DMS 273 (cell line): ENCODE data around the gene ZNF775.

ENCODE experiments used
- DNase-seq: peaks from one replicate; lab custom pipeline; 2025; ENCODE audit not compliant: unreplicated experiment; lab: John Stamatoyannopoulos, UW

ZNF775 gene

DNA sequence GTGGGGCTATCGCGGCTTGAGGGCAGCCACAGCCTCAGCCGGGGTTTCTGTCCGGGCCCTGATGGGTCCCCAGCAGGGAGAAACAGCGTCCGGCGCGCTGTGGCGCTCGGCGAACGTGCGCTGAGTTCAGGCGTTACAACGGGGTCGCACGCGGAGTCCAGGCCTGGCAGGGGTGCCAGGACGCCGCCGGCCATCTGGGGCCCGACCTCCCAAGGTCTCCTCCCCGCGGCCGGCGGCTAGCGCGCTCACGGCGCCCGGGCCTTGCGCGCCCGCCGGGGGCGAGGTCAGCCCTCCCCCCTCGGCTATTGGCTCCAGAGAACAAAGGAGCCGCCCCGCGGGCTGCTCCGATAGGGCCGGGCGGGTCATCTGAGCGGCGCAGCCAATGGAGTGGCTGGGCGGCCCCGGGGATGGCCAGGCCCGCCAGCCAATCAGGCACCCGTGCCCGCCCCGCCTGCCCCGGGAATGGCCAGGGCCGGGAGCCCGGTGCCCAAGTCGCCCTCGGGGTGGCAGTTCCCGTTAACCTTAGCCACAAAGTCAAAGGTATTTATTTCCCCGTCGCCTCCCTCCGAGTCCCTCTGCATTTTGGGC is at the start of gene ZNF775:
TSS of gene ZNF775 (plus strand) at position 478 of the 588 bp plus-strand sequence. CDS start 9,141 bp downstream, outside the sequence.
- peak; percentile 99 for DNase-seq

DNA sequence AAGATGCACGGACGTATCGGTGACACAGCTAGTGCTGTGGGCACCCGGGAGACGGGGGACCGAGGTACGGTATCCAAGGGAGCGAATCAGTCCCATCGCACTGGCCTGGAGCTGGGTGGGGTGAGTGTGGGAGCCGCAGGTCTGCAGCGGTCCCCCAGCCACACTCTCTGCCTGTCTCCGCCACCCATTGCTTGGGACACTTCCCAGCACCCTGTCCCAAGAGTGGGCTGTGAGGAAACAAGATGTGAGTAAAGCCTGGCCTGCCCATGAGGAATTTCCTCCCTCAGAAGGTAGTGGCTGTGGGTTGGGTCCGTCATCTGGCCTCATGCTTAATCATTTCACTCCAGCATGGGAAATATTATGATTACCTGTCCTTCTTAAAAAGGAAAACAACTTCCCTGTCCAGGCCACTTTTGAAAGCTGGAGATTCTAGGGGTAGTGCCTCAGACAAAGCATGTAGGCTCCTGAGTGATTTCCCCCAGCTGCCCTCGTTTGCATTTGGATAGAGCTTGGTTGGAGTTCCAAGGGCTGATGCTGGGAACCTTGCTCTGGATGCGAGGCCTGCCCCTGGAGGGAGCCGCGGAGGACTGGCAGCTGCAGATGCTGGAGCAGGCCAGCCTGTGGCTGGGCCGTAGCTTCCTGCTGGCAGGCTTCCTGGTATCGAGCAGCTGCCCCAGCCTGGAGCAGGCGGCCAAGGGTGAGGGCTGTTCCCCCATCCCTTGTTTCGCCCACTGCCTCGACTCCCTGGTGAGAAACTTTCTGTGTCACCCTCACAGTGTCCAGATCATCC is 49.6 kb upstream of the ZNF775 start:
- DNase-seq: peak; percentile 94

DNA sequence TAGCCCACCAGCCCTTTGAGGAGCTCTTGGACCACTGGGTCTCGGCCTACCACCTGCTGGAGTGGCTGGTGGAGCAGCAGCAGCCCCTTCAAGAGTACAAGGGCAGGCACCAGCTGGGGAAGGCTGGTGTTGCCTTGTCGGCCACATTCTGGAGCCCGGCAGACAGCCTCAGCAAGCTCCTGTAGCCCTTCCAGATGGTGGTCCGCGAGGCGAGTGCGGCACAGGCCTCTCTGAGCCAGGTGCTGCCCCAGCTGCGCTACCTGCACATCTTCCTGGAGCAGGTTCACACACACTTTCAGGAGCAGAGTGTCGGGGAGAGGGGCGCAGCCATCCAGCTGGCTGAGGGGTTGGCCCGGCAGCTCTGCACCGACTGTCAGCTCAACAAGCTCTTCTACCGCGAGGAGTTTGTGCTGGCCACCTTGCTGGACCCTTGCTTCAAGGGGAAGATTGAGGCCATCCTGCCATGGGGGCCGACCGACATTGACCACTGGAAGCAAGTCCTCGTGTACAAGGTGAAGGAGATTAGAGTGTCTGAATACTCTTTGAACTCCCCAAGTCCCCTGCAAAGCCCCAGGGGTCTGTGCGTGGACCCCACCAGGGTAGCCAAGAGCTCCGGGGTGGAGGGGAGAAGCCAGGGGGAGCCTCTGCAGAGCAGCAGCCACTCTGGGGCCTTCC is 48.8 kb upstream of the ZNF775 start:
- peak; percentile 76 for DNase-seq

GRCh38 chr7:150332852-150333635 is 46.1 kb upstream of the ZNF775 start:
- no peak for DNase-seq

- DNase-seq: no peak
Measured at GRCh38 chr7:150333659-150334058, 45.5 kb upstream of the ZNF775 start.

DNA sequence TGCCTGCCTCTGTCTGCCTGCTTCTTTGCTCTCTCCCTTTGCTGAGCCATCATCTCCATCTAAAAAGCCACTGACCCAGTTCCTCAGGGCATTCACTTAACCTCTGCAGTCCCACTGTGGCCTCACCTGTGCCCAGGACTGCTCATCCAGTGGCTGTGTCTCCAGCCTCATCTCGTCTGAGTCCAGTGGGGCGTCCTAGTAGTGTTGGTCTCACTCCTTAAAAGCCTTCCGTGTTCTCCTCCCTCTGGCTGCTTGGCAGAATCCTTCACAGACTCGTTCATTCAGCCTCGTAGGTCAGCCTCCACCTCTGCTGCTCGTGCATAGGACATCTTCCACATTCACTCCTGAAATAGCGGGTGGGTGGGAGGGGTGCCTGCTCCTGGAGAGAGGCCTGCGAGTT is 45.0 kb upstream of the ZNF775 start:
- no peak for DNase-seq

DNA sequence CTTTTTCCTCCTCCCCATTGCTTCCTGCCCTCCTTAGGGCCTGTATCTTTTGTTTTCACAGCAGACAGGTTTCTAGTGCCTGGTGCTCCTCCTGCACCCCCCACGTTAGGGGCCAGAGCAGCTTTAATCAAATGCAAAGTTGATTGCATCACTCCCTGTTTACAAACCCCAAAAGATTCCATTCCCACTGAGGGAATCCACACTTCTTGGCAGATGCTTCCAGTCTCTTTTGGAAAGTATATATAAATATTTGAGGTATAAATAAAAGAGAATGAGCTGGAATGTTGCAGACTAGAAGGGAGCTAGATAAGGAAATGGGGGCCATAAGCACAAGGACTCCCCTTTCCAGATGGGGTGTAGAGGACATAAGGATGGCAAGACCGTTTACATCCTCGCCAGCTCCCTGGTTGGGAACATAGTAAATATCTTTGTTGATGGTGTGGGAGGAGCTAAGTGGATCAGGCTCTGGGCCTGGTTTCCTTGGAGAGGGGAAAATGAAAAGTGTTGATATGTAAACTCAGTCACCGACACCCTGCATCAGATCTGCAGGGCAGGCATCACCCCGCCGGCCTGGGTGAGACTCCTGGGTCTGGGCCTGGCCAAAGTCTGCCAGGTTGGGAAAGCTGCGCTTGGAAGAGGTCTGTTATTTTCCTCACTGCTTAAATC is 43.9 kb upstream of the ZNF775 start:
- peak; percentile 60 for DNase-seq

DNA sequence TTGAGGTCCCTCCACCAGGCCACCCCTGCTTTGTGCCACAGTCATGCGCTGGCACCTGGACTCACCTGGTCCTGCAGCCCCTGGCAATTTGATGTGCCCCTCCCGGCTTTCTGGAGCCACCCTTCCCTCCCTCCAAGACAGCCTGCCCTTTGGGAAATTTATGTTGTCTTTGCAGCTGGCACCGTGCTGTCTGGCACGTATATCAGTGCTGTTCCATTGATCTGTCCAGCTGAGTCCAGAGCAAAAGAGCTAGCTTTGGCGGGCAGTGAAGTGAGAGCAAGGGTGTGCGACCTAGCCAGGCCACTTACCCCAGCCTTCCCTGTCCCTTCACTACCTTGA is 43.4 kb upstream of the ZNF775 start:
- no peak for DNase-seq

DNA sequence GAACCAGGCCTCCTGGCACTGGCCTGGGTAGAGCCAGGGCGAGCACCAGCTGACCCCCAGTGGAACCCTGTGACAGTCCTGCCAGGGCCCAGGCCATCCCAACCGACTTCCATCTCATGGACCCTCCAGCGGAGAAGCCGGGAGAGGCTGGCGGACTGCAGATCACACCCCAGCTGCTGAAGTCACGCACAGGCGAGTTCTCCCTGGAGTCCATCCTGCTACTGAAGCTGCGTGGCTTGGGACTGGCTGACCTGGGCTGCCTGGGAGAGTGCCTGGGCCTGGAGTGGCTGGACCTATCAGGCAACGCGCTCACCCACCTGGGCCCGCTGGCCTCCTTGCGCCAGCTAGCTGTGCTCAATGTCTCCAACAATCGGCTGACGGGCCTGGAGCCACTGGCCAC is 42.4 kb upstream of the ZNF775 start:
- DNase-seq: no peak

DNA sequence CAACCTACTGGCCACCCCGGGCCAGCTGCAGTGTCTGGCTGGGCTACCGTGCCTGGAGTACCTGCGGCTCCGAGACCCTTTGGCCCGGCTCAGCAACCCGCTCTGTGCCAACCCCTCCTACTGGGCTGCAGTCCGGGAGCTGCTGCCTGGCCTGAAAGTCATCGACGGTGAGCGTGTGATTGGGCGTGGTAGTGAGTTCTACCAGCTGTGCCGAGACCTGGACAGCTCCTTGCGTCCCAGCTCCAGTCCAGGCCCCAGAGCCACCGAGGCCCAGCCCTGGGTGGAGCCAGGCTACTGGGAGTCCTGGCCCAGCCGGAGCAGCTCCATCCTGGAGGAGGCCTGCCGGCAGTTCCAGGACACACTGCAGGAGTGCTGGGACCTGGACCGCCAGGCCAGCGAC is 42.0 kb upstream of the ZNF775 start:
- DNase-seq: no peak

- DNase-seq: no peak
Measured at GRCh38 chr7:150337659-150338081, 41.5 kb upstream of the ZNF775 start.

DNA sequence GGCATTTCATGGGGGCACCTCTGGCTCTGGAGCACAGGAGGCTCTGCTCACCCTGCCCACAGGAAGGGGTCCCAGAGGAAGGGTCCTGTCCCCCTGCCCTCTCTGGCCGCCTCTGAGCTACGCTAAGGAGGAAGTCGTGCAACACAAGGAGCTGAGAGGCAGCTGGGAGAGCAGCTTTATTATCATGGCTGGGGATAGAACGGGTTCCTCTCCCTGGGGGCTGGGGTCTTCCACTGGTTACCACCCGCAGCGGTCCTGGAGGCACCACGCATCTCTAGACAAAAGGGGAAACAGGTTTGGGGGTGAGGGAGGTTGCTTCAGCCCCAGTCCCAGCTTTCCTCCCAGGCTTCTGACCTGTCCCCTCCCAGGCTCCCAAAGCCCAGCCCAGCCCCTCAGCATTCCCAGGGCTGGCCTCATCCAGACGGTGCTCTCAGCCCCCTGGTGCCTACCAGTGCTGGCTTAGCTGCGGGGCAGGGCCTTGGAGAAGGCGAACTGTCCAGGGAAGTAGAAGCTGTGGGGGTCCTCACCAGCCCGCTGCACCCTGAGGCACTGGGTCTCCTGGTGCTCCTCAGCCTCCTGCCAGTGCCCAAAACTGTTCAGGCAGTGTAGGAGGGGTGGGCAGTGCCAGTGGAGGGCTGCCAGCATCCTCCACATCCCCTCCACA is 40.8 kb upstream of the ZNF775 start:
- DNase-seq: no peak

DNA sequence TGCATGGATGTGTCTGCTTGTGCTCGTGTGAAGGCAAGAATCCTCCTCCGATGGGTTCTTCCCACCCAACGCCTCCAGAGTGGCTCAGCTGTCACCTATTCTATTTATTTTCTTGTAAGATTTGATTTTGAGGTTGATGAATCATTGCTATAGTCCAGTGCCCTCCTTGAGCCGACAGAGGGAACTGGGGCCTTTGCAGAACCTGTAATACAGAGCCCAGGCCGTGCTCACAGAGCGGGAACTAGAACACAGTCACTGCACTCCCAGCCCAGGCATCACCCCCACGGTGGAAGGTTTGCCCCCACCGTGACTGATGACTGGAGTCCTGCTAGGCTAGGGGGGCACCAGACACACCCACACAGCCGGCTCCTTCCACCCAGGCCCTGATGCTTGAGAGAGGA is 39.7 kb upstream of the ZNF775 start:
- DNase-seq: no peak

DNA sequence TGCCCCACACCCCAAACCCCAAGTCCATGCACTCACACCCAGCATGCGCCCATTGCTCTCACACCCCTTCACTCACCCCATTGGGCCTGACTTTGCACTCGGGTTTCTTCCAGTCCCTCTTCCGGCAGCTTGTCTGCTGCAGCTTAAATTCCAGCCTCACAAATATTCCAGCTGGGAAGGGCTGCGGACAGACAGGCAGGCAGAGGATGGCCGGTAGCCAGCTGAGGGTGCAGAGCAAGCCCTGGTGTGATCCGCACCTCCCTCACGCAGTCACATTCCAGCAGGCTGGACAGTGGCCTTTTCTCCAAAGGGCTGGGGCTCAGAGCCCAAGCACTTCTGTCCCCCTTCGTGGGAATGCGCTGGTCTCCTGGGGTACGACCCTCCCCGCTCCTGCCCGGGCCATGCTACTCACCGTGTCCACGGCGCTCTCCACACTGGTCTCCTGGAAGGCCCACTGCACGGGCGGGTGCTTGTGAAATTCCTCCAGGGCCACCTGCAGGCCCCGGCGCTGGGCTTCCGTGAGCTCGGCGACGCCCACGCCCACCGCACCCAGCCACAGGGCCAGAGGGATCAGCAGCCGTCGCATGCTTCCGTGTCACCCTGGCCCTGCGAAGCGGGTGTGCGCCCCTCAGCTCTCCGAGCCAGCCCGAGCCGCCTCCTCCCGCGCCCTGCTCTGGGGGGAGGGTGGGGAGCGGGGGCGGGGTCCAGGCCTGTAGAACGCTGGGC is 38.9 kb upstream of the ZNF775 start:
- no peak for DNase-seq

GRCh38 chr7:150340875-150341262 is 38.3 kb upstream of the ZNF775 start:
- no peak for DNase-seq

- no peak for DNase-seq
Measured at GRCh38 chr7:150341263-150342120, 37.6 kb upstream of the ZNF775 start, which contains the start of gene RARRES2. Gene RARRES2 (minus strand): TSS chr7:150341629. CDS start chr7:150340609, 1,020 bp downstream.

- no peak for DNase-seq
Measured at GRCh38 chr7:150342121-150342408, 37.1 kb upstream of the ZNF775 start.

GRCh38 chr7:150343225-150343624 is 35.9 kb upstream of the ZNF775 start:
- DNase-seq: no peak

GRCh38 chr7:150344299-150344698 is 34.8 kb upstream of the ZNF775 start:
- no peak for DNase-seq
